Panc1 (cell line): ENCODE data around the gene NCOA5. TPM values are rescaled to one million over a fixed set of nuclear protein-coding genes. Genes with fewer than 3 reads are reported as not detected.

Experiments used
- ATAC-seq: fragments of 200-7000 bp; cut with Tn5 transposase; 2 replicates; pipeline ENCODE4 v1.9.1; 2020; ENCODE audit warnings: mild to moderate bottlenecking, moderate library complexity
- BruUV-seq: library from RNA; stranded (reverse); fragments of 400-500 nt; replicated peaks from 2 replicates; lab custom pipeline; 2021; lab: Mats Ljungman, UMichigan
- CTCF ChIA-PET: fragments of 300-600 bp; sonication (Branson Sonifier 250); formaldehyde crosslinking; loops from one replicate; lab custom pipeline; 2022; ENCODE audit warnings: antibody characterized with exemption; lab: Charles Lee
- POLR2A ChIA-PET: fragments of 300-600 bp; sonication (Branson Sonifier 250); formaldehyde crosslinking; loops from one replicate; lab custom pipeline; 2022; ENCODE audit warnings: antibody characterized with exemption; lab: Charles Lee
- DNase-seq: peaks from one replicate; pipeline ENCODE4 v3.0.0-alpha.2; 2010; ENCODE audit warnings: low read depth, low spot score
- H3K27ac ChIP-seq: 2 replicates; pipeline ENCODE4 v1.5.1; 2011; ENCODE audit warnings: mild to moderate bottlenecking, low read length, inconsistent platforms
- H3K27me3 ChIP-seq: fragments of 200-500 bp; sonication (Bioruptor generic); 2 replicates; pipeline ENCODE4 v1.6.0; 2014; ENCODE audit warnings: low read length, inconsistent platforms; ENCODE audit not compliant: control insufficient read depth, insufficient read depth
- H3K36me3 ChIP-seq: fragments of 200-500 bp; sonication (Bioruptor generic); 2 replicates; pipeline ENCODE4 v1.5.1; 2014; ENCODE audit warnings: inconsistent platforms, mild to moderate bottlenecking, low read length, moderate library complexity; ENCODE audit not compliant: control insufficient read depth, insufficient read depth
- H3K4me1 ChIP-seq: 2 replicates; pipeline ENCODE4 v1.5.1; 2011; ENCODE audit warnings: inconsistent platforms, mild to moderate bottlenecking, low read length, moderate library complexity; ENCODE audit not compliant: control insufficient read depth, insufficient read depth
- H3K4me3 ChIP-seq, 2 experiments: 2 replicates each; pipeline ENCODE4 v1.5.1; 2011 to 2012; ENCODE audit warnings: low read depth in 2 of 2, low read length in 2 of 2, mild to moderate bottlenecking in 2 of 2, inconsistent platforms in 1 of 2, moderate library complexity in 1 of 2
- H3K9me3 ChIP-seq: fragments of 200-500 bp; sonication (Bioruptor generic); 2 replicates; pipeline ENCODE4 v1.5.1; 2014; ENCODE audit warnings: low read depth, mild to moderate bottlenecking, inconsistent platforms, low read length, moderate library complexity; ENCODE audit not compliant: control insufficient read depth, insufficient read depth
- CTCF ChIP-seq: fragments of 450-650 bp; IDR thresholded peaks from 2 replicates; pipeline ENCODE4 v1.5.1; 2017; ENCODE audit warnings: mild to moderate bottlenecking
- POLR2AphosphoS5 ChIP-seq: IDR thresholded peaks from 2 replicates; pipeline ENCODE4 v1.6.1; 2012; ENCODE audit warnings: mild to moderate bottlenecking, low read depth, low read length, moderate library complexity
- REST ChIP-seq, 2 experiments: IDR thresholded peaks; 2 replicates each; pipeline ENCODE4 v1.6.1; 2011 to 2012; ENCODE audit warnings: low read depth in 2 of 2, control low read depth in 1 of 2, low read length in 1 of 2, mild to moderate bottlenecking in 1 of 2, moderate library complexity in 1 of 2; ENCODE audit not compliant: insufficient read depth in 1 of 2
- SIN3A ChIP-seq: IDR thresholded peaks from 2 replicates; pipeline ENCODE4 v1.6.1; 2012; ENCODE audit warnings: low read depth, mild to moderate bottlenecking, low read length, moderate library complexity, borderline replicate concordance; ENCODE audit not compliant: insufficient read depth
- TCF7L2 ChIP-seq: IDR thresholded peaks from 2 replicates; pipeline ENCODE4 v1.6.1; 2011; ENCODE audit warnings: mild to moderate bottlenecking, low read depth, low read length, inconsistent platforms
- in situ Hi-C: cut with HindIII; loops from 2 replicates; pipeline ENCODE4 v1.10.0; 2016; ENCODE audit warnings: low sequenced_read_pairs, low pct_unique_long_range_greater_than_20kb
- intact Hi-C: fragments of 100-400 bp; cut with micrococcal nuclease; formaldehyde crosslinking; loops from one replicate; pipeline ENCODE4 v1.10.0; 2022; ENCODE audit not compliant: unreplicated experiment
- total RNA-seq: library from RNA; stranded (reverse); gene quantifications from one replicate; pipeline ENCODE4 v1.2.1, GENCODE V29; 2021; ENCODE audit not compliant: unreplicated experiment

The NCOA5 gene
- total RNA-seq, 1 experiment from 2014 or later = 30.6 TPM

GRCh38 chr20:46022411-46023147 is 67.2 kb downstream of the NCOA5 start:
- Histone ChIP-seq H3K4me1 (no peaks in the 10 kb centered on the region), H3K36me3 (no peaks in the 10 kb centered on the region), H3K4me3 (peak overlapping the region; percentile 48 to 72), H3K27me3 (0 out of 2 replicates have a peak, but pooled peaks cover 2% of the 10 kb centered on the region), H3K27ac (no peak overlapping the region), H3K9me3 (no peaks in the 10 kb centered on the region)
- BruUV-seq = no TSS peak
- no peak for DNase-seq
- in situ Hi-C loops = no loop called here
- TF ChIP-seq CTCF (peak; percentile 87), SIN3A (no peak), TCF7L2 (no peak), POLR2AphosphoS5 (no peak), REST (IDR thresholded peaks at IDR 0.05; ENCODE audit: insufficient read depth in 1 of 2, low read depth in 2 of 2, low read length in 1 of 2) (no peak)
- ATAC-seq = peak; percentile 79
- intact Hi-C loops = loop anchor here (2.0 kb wide), 1 partner anchor 66 kb away; the partner anchor contains the start of gene NCOA5
- ChIA-PET POLR2A (no interaction called here), CTCF (interaction anchor here (0.7 to 1.4 kb wide), 10 partner anchors 9 to 196 kb away, joined by 3 to 7 read pairs (median 4); partner anchors contain the start of gene CD40)

GRCh38 chr20:46021361-46022359 is 68.1 kb downstream of the NCOA5 start:
- Histone ChIP-seq H3K4me1 (no peaks in the 10 kb centered on the region), H3K4me3 (peak overlapping the region; percentile 48 to 72), H3K27ac (0 out of 2 replicates have a peak overlapping the region, but pooled peaks have one; percentile 1), H3K27me3 (no peaks in the 10 kb centered on the region), H3K36me3 (no peaks in the 10 kb centered on the region), H3K9me3 (no peaks in the 10 kb centered on the region)
- ChIA-PET POLR2A (no interaction called here), CTCF (interaction anchor here (0.7 to 1.4 kb wide), 3 partner anchors 8 to 67 kb away, joined by 3 to 7 read pairs (median 4); no protein-coding TSS in a partner anchor)
- TF ChIP-seq CTCF (peak; percentile 54), SIN3A (no peak)
- in situ Hi-C loops = no loop called here
- BruUV-seq = no TSS peak
- intact Hi-C loops = loop anchor here (2.0 kb wide), 1 partner anchor 67 kb away; the partner anchor contains the start of gene NCOA5
- DNase-seq (no peak), ATAC-seq (peak; percentile 86)
